ENCODE results near the gene IL19. TPM values are rescaled to one million over a fixed set of nuclear protein-coding genes. Genes with fewer than 3 reads are reported as not detected.

Gene IL19
- total and polyA plus RNA-seq, 9 of the 15 experiments (the other 6 are each of a cell fraction or from before 2014, with no cell fraction given), result not detected

DNA sequence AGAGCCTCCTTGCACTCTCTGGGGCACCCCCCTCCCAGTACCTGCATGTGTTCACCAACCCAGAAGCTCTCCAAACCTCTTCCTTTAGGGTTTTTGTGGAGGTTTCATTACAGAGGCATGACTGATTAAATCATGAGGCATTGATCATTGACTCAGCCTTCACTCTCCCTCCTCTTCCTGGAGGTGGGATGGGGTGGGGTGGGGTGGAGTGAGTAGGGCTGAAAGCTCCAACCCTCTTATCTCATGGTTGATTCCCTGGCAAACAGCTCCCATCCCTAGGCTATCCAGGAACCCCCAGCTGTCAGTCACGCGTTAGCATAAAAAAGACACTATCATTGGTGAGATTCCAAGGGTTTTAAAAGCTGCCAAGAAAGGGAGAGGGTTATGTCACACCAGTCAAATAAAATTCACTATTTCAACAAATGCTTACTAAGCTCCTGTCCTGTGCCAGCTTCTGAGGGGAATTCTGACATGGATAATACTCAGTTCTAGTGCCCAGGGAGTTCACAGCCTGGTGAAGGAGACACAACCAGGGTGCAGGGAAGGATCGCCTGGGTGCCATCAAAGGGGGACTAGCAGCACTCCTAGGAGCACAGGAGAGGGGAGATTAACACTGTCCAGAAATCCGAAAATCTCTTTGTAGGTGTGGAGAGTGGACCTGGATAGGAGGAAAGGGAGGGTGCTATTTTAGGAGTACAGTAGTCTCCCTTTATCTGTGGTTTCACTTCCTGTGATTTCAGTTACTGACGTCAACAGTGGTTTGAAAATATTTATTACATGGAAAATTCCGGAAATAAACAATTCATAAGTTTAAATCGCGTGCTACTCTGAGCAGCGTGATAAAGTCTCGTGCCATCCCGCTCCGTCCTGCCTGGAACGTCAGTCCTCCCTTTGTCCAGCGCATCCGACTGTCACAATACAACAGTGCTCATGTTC is 119.8 kb downstream of the IL19 start (continued):
- TF ChIP-seq, protein P1, sequence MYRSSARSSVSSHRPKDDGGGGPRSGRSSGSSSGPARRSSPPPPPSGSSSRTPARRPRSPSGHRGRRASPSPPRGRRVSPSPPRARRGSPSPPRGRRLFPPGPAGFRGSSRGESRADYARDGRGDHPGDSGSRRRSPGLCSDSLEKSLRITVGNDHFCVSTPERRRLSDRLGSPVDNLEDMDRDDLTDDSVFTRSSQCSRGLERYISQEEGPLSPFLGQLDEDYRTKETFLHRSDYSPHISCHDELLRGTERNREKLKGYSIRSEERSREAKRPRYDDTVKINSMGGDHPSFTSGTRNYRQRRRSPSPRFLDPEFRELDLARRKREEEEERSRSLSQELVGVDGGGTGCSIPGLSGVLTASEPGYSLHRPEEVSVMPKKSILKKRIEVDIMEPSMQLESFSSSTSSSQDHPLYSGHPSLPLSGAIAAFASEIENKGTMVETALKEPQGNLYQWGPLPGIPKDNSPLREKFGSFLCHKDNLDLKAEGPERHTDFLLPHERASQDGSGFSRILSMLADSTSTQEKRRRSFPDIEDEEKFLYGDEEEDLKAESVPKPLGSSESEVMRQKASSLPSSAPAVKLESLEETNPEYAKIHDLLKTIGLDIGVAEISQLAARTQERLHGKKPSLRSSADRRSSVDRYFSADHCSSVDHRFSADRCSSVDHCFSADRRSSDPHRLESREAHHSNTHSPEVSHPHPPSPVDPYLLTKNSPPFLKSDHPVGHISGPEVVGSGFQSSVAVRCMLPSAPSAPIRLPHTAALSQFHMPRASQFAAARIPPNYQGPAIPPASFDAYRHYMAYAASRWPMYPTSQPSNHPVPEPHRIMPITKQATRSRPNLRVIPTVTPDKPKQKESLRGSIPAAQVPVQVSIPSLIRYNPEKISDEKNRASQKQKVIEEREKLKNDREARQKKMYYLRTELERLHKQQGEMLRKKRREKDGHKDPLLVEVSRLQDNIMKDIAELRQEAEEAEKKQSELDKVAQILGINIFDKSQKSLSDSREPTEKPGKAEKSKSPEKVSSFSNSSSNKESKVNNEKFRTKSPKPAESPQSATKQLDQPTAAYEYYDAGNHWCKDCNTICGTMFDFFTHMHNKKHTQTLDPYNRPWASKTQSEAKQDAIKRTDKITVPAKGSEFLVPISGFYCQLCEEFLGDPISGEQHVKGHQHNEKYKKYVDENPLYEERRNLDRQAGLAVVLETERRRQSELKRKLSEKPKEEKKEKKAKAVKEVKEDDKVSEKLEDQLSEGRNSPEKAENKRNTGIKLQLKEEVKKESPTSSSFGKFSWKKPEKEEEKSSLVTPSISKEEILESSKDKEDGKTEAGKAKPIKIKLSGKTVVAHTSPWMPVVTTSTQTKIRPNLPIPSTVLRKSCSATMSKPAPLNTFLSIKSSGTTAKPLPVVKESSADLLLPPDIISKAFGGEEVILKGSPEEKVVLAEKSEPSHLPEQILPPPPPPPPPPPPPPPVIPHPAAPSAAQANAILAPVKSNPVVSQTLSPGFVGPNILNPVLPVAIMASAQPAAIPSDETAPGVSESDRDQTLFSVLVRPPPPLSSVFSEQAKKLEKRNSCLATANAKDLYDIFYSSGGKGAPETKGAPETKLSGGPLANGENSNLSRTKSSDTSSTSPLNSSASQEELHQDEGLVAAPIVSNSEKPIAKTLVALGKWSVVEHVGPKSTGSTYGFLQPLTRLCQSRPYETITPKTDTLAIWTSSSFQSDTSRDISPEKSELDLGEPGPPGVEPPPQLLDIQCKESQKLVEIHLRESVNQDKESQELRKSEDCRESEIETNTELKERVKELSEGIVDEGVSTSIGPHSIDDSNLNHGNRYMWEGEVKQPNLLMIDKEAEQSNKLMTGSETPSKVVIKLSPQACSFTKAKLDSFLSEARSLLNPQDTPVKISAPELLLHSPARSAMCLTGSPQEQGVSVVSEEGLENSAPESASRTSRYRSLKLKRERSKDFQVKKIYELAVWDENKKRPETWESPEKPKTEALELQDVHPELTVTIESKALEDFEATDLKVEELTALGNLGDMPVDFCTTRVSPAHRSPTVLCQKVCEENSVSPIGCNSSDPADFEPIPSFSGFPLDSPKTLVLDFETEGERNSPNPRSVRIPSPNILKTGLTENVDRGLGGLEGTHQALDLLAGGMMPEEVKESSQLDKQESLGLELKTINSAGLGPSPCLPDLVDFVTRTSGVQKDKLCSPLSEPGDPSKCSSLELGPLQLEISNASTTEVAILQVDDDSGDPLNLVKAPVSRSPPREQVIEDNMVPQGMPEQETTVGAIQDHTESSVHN (IDR thresholded peaks at IDR 0.05; ENCODE audit: borderline replicate concordance in 1 of 2, low read depth in 1 of 2), result peak in 1 of 2 experiments; percentile 39; a peak in 1 of 4 replicates
- TF ChIP-seq ZNF280A (IDR thresholded peaks at IDR 0.05; ENCODE audit: low read depth, partially characterized antibody) (no peak), DACH1 (IDR thresholded peaks at IDR 0.05; ENCODE audit: partially characterized antibody) (no peak), KAT2B (IDR thresholded peaks at IDR 0.05; ENCODE audit: low read depth, low read length) (no peak), ZNF23 (CRISPR knock-in tag; IDR thresholded peaks at IDR 0.05) (no peak), RBM25 (IDR thresholded peaks at IDR 0.05; ENCODE audit: low read depth, low read length, severe bottlenecking) (no peak), HDAC6 (IDR thresholded peaks at IDR 0.05; ENCODE audit: low read depth, low read length) (no peak), ZSCAN32 (CRISPR knock-in tag; IDR thresholded peaks at IDR 0.05) (no peak), ZBTB1 (CRISPR knock-in tag; IDR thresholded peaks at IDR 0.05; ENCODE audit: borderline replicate concordance, low read depth) (no peak), SLC30A9 (CRISPR knock-in tag; IDR thresholded peaks at IDR 0.05) (no peak), HNRNPLL (IDR thresholded peaks at IDR 0.05; ENCODE audit: low read depth, low read length, poor library complexity, severe bottlenecking) (no peak), ZNF699 (CRISPR knock-in tag; IDR thresholded peaks at IDR 0.05; ENCODE audit: insufficient replicate concordance) (no peak), CBX8 (IDR thresholded peaks at IDR 0.05; ENCODE audit: borderline replicate concordance, extremely low read depth, low read depth, low read length, poor library complexity, severe bottlenecking) (no peak), ZKSCAN1 (IDR thresholded peaks at IDR 0.05; ENCODE audit: low read depth, low read length) (no peak)
- TF ChIP-seq, protein P2, sequence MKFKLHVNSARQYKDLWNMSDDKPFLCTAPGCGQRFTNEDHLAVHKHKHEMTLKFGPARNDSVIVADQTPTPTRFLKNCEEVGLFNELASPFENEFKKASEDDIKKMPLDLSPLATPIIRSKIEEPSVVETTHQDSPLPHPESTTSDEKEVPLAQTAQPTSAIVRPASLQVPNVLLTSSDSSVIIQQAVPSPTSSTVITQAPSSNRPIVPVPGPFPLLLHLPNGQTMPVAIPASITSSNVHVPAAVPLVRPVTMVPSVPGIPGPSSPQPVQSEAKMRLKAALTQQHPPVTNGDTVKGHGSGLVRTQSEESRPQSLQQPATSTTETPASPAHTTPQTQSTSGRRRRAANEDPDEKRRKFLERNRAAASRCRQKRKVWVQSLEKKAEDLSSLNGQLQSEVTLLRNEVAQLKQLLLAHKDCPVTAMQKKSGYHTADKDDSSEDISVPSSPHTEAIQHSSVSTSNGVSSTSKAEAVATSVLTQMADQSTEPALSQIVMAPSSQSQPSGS (CRISPR knock-in tag; IDR thresholded peaks at IDR 0.05), result no peak

All from K562 (cell line).